ENCODE results near the gene SMYD3.

Gene SMYD3

DNA sequence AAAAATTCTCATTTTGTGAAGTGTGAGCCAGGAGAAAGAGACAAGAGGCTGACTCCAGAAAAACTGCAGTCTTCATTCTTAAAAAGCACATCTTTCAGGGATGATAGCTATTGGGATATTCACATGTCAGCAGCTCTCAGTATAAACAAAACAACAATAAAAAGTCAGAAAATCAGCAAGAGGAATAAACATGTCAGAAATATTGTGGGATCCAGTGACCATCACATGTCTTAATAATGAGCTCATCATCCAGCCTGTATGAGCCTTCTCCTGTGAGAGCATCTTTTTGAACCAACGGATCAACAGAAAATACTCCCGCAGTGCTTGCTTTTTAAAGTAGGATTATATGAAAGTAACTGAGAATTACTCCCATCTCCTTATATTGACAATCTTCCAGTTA lies 241.6 kb downstream of the SMYD3 start:
- DNase-seq: no peak

DNA sequence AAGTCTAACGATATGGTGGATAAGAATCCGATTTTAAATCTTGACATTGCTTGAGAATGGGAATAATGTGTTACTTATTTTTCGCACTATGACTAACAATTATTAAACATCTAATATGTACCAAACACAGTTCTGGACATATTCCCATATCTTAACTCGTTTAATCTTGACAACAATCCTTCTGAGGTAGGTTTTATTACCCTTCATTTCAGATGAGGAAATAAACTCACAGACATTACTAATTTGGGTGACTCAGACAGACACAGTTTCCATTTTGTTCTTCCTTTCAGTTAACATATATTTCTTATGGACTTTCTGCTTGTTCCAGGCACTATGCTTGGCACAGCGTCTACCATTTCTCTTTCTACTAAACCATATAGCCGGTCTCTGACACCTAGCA lies 244.8 kb downstream of the SMYD3 start:
- no peak for DNase-seq

DNA sequence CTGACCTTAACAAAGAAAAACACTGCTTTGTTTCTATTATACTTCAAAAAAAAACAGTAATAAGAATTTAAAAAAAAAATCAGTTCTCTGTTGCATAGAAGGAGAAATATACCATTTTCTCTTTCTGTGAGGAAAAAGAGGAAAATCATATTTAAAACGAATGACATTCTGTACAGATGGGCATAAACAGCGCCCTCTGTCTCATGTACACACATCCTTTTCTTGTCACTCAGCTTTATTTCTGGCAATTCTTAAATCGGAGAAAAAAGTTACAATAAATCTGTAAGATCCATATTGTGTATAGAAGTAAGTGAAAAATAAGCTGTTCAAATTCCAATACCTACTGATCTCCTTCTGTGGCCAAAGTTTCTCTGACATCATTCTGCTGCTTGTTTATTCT lies 245.4 kb downstream of the SMYD3 start:
- DNase-seq: no peak

- no peak for DNase-seq
Measured at GRCh38 chr1:246258250-246258649, 248.8 kb downstream of the SMYD3 start.

DNA sequence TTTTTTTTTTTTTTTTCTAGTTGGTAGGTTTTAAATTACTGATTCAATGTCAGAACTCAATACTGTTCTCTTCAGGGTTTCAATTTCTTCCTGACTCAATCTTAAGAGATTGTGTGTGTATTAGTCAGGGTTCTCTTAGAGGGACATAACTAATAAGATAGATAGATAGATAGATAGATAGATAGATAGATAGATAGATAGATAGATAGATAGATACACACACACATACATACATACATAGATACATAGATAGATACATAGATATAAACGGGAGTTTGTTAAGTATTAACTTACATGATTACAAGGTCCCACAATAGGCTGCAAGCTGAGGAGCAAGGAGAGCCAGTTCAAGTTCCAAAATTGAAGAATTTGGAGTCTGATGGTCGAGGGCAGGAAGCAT lies 251.3 kb downstream of the SMYD3 start:
- DNase-seq: no peak

DNA sequence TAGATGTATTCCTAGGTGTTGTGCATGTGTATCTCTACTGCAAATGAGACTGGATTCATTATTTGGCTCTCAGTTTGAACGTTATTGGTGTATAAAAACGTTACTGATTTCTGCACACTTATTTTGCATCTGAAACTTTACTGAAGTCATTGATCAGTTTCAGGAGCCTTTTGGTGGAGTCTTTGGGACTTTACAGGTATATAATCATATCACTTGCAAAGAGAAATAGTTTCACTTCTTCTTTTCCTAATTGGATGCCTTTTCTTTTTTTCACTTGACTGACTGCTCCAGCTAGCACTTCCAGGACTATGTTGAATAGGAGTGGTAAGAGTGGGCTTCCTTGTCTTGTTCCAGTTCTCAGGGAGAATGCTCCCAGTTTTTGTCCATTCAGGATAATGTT lies 252.2 kb downstream of the SMYD3 start:
- no peak for DNase-seq

GRCh38 chr1:246246430-246246829 lies 260.6 kb downstream of the SMYD3 start:
- no peak for DNase-seq

DNA sequence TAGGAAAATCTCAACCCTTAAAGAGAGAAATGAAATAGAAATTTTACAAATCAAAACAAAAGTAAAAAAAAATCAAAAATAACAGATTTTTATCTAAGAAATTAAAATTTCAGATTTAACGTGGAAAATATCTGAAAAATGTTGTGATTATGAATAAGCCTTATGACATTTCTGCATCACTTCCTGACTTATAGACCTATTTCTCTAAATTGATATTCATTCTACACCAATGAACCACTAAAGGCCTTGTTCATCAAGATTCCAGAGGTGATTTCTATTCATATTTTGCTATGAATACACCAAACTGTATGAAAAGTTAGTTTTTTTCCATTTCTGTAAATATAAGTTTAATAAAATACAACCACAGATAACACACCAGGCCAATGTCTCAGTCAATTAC lies 261.5 kb downstream of the SMYD3 start:
- no peak for DNase-seq

GRCh38 chr1:246232126-246232525 lies 275.0 kb downstream of the SMYD3 start:
- no peak for DNase-seq

DNA sequence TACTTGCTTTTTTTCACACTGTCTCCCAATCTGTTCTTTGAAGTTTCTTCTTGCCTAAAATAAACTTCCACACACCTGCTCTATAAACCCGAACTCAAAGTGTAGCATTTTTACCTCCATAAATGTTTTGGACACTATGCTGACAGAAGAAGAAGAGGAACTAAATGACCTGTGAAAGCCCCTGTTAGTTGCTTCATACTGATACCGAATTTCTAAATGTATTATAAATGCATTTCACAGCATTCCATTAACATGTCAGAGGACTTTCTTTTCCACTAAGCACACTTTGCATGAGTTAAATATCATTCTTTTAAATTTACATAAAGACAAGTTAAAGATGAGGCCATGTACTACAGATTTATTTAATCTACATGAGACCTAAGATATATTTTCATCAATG lies 281.0 kb downstream of the SMYD3 start:
- no peak for DNase-seq

- no peak for DNase-seq
Measured at GRCh38 chr1:246221485-246222255, 285.4 kb downstream of the SMYD3 start.

GRCh38 chr1:246220495-246221065 lies 286.5 kb downstream of the SMYD3 start:
- DNase-seq: no peak

DNA sequence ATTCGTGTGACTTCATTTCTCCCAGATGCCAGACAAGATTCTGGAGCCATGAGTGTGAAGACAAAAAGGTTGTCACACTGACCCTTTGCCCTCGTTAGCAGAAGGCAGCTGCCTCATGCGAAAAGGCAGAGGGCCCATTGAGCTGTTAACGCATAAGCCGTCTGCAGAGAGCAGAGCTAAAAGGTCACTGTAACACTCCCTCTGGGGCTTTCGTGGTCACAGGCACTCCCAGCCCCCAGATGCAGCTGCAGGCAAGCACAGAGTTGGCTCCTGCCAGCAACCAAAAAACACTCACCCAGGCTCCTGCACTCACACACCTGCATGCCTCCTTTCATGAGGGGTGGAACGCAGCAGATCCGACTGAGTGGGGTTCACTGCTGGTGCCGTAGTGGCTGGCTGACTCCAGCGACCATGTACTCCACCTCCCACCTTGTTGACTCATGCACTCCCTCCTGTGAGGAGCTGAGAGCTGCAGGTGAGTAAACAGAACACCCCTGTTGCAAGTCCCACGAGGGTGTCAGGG lies 287.5 kb downstream of the SMYD3 start:
- DNase-seq: no peak

- no peak for DNase-seq
Measured at GRCh38 chr1:246218686-246219085, 288.4 kb downstream of the SMYD3 start.

DNA sequence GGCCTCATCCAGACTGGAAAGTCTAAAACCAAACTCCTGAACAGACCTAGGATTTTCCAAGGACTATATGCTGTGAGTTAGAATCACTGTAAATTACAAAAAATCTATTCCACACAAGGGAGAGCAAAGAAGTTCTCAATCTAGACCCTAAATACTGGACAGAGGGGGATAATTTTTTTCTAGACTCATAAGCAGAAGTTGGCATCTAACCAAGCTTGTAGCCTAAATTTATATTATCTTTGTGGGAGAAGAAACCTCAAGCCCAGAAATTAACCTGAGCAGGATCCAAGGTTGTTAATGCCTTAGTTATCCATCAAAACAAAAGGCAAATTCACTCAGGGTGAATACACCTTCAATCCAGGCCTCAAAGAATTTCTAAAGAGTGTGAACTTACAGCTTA lies 290.2 kb downstream of the SMYD3 start:
- DNase-seq: no peak

DNA sequence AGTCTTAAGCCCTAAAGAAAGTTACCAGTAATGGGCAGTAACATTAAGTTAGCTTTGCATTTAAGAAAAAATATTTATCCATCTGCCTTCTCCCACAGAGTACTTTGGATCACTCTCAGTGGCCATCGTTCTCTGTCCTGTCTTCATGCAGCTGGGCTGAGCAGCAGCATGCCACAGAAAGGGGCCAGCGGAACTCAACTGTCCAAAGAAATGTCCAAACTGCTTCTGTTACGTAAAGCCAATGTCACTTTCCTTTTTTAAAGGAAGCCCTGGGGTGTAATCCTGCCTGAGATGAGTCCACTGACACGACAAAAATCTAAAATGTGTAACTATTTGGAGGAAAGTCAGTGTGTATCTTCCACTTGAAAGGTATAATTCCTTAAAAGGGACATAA lies 291.6 kb downstream of the SMYD3 start:
- DNase-seq: no peak

DNA sequence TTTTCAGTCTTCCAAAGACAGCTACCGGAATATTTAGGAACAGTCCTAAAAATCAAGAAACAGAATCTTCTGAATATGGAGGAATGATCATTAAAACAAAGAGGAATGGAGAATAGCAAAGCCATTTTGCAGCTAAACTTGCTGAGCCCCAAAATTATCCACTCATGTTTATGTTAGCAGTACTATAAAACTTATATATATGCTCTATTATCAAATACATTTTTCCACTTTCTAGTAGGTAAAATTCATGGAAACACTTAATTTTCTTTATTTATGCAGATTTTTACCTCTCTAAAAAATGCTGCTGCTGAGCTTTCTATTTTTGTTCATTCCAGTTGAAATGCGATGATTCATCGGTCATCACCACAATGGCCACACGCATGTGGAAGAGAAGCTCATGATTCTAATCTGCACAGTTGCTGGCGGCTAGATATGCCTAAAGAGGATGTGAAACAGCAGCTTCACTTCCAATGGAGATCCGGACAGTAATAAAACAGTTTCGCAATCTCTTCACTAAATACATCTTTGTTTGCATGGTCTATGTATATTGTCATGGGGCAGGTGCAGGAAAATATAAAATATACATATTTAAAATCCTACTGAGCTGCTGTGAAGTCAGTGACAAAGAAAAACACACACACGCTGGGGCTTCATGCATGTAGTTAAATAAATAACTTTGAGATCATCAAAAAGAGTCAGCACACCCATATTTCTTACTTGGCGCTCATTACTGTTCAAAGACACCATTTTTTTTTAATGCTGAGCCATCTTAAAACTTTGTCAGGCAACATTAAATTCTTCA lies 292.2 kb downstream of the SMYD3 start:
- no peak for DNase-seq

DNA sequence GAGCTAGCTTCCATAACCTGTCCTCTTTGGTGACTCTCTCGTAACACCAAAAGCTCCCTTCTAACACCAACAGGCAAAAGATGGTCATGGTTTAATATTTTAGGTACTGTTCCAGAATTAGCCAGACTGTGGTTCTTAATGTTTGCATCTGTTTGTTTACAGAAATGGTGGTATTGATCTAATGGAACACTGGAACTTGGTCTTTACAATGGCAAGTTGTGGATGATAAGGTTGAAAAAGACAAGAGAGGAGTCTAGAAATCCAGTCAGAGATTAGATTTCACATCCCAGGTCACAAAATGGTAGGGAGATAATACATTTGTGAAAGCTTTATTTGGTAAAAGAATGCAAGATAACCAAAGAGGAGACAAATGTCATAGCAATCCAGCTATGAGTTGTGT lies 293.1 kb downstream of the SMYD3 start:
- DNase-seq: no peak

DNA sequence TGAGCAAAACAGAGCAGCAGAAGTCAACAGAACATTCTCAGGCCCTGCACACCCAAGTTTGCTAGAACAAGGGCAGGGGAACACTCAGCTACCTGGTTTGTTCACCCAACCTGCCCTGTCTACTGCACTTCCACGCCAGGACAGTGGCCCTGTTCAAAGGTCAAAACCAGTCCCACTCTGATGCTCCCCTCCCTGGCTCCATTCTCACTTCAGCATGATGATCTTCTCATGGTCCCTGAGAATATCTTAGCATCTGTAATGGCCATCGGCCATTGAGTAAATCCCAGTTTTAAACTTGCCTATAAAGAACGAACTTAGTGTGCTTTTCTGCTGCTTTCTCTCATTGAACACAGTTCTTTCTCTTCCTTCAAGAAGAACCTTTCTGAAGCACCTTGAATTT lies 293.6 kb downstream of the SMYD3 start:
- no peak for DNase-seq

- no peak for DNase-seq
Measured at GRCh38 chr1:246213036-246213435, 294.0 kb downstream of the SMYD3 start.

DNA sequence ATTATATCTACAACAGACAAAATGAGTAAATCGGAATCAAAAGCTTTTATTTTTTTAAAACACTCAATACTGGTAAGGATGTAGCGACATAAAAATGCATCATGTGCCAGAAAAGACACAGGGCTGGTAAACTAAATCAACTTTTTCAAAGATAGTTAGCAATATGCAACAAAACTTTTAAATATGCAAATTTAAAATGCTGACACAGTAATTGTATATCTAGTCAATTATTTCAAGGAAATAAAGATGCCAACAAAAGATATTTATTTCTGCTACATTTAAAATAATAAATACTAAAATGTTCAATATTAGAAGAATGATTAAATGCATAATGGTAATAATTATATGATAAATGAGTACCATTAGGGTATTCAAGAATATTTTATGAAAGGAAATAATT lies 295.1 kb downstream of the SMYD3 start:
- DNase-seq: no peak

DNA sequence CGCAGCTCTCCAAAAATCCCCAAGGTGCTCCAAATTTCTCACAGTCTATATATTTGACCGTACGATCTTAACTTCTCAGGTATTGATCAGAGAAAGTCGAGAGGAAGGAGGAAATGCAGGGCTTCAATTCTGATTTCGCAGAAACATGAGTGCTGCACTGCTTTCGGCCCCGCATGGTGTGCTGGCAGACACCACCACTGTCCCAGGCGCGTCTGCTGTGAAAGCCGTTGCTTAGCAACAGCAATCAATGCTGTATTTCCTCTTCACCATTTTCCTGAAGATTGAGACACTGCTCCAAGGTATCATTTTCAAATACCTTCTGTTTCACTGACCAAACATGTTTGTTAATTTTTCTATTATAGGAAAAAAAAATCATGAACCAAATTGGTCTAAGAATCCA lies 296.3 kb downstream of the SMYD3 start:
- no peak for DNase-seq

GRCh38 chr1:246208105-246208504 lies 299.0 kb downstream of the SMYD3 start:
- no peak for DNase-seq

- no peak for DNase-seq
Measured at GRCh38 chr1:246203180-246203579, 303.9 kb downstream of the SMYD3 start.
